NB4 (cell line): ENCODE data around the gene WSB1.

Source experiments
- CTCF ChIP-seq: IDR thresholded peaks from one replicate; pipeline ENCODE4 v1.5.1; 2012; ENCODE audit warnings: low read depth, low read length
- MAX ChIP-seq: IDR thresholded peaks from 2 replicates; pipeline ENCODE4 v1.6.1; 2011; ENCODE audit warnings: low read depth, low read length
- POLR2A ChIP-seq: IDR thresholded peaks from 2 replicates; pipeline ENCODE4 v1.6.1; 2011; ENCODE audit warnings: mild to moderate bottlenecking; ENCODE audit not compliant: insufficient read length; ENCODE audit errors: extremely low read depth

- TF ChIP-seq CTCF (no peak), POLR2A (no peak), MAX (no peak)
These were observed 10.2 kb upstream of the WSB1 start for GRCh38 chr17:27283751-27284150.
